Urothelium cell line (cell line): ENCODE data around the gene WDR88.
A peak's percentile ranks its signal among the peaks of the same experiment; 100 is the strongest.
"Not testable (repeated sequence)": the region's sequence is repeated elsewhere in the genome, so short reads cannot be mapped to it uniquely, and the experiment has no call there.

Source experiments
- DNase-seq: peaks from one replicate; pipeline ENCODE4 v3.0.0; 2011; ENCODE audit warnings: low spot score, mixed read lengths
- FAIRE-seq: peaks from 2 replicates; lab custom pipeline; 2011; peaks lifted over from hg19 to GRCh38; lab: Jason Lieb, UNC

WDR88 gene

DNA sequence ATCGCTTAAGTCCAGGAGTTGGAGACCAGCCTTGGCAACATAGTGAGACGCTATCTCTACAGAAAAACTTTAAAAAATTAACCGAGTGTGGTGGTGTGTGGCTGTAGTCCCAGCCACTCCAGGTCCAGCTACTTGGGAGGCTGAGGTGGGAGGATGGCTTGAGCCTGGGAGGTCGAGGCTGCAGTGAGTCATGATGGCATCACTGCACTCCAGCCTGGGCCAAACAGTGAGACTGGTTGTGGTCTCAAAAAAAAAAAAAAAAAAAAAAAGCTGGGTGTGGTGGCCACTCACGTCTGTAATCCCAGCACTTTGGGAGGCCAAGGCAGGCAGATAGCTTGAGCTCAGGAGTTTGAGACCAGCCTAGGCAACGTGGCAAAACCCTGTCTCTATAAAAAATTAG lies 34.1 kb downstream of the WDR88 start:
- DNase-seq = not testable (repeated sequence)

DNA sequence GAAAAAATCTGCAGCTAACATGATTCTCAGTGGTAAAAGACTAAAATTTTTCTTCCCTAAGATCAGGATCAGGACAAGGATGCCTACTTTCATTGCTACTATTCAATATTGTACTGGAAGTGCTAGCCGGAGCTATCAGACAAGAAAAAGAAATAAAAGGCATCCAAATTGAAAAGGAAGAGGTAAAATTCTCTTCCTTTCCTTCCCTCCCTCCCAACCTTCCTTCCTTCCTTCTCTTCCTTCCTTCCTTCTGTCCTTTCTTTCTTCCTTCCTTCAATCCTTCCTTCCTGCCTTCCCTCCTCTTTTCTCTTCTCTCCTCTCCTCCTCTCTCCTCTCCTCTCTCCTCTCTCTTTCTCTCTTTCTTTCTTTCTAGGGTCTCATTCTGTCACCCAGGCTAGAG lies 35.5 kb downstream of the WDR88 start:
- DNase-seq = no peak

More for the DNA sequence above, 34.1 kb downstream of the WDR88 start:
- FAIRE-seq = not testable (repeated sequence)

DNA sequence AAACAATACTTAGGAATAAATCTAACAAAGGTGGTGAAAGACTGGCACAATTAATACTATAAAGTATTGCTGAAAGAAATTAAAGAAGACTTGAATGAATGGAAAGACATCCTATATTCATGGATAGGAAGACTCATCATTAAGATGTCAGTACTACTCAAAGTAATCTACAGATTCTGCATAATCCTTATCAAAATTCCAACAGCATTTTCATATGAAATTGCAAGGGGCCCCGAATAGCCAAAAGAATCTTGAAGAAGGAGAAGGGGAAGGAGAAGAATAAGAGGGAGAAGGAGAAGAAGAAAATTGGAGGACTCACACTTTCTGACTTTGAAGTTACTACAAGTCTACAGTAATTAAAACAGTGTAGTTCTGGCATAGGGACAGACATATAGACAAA lies 36.6 kb downstream of the WDR88 start:
- FAIRE-seq (no peak), DNase-seq (no peak)

More for the DNA sequence above, 35.5 kb downstream of the WDR88 start:
- no peak for FAIRE-seq

DNA sequence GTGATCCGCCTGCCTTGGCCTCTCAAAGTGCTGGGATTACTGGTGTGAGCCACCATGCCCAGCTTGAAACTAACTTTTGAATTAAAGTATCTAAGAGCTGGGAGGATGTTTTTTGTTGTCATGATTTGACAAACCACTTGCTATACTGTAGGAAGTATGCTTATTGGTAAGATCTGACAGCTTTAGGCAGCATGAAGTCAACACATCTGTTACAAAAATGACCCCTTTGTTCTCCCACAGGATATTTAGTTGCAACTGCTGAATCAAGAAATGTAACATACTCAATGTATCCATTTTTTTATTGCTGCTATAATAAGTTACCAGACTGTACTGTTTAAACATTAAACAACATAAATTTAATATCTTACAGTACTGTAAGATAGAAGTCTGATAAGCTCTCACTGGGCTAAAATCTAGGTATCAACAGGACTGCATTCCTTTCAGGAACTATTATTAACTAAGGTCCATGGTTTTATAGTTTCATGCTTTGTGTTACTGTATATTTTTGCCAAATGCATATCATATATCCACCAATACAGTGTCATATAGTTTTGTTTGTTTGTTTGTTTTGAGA lies 39.4 kb downstream of the WDR88 start:
- DNase-seq (no peak), FAIRE-seq (no peak)

DNA sequence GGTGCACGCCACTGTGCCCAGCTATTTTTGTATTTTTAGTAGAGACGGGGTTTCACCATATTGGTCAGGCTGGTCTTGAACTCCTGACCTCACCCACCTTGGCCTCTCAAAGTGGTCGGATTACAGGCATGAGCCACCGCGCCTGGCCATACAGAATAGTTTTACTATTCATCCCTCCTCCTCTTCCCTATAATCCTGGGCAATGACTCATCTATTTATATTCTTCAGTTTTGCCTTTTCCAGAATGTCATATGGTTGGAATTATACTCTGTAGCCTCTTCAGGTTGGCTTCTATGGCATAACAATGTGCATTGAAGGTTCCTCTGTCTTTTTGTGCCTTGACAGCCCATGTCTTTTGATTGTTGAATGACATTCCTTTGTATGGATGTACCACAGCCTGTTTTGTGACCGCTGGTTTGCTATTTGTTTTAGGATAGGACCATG lies 40.0 kb downstream of the WDR88 start:
- DNase-seq (no peak), FAIRE-seq (no peak)

DNA sequence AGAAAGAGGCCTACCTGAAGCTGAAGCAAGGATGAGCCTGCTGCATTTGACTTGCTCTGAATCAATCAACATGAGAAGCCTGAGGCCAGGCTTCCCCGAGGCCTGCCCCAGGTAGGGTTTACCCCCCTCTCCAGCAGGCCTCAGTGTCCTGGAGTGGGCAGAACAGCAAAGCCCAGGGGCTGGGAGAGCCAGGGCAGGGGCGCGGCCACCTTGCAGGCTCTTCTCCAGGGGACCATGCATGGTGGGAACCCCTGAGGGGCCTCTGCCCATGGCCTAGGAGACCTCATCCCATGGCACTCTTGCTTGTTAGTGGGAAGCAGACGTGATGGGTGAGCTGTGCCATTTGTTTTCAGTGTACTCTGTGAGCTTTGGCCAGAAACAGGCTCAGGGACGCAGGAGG lies 42.3 kb downstream of the WDR88 start:
- DNase-seq (no peak), FAIRE-seq (no peak)

DNA sequence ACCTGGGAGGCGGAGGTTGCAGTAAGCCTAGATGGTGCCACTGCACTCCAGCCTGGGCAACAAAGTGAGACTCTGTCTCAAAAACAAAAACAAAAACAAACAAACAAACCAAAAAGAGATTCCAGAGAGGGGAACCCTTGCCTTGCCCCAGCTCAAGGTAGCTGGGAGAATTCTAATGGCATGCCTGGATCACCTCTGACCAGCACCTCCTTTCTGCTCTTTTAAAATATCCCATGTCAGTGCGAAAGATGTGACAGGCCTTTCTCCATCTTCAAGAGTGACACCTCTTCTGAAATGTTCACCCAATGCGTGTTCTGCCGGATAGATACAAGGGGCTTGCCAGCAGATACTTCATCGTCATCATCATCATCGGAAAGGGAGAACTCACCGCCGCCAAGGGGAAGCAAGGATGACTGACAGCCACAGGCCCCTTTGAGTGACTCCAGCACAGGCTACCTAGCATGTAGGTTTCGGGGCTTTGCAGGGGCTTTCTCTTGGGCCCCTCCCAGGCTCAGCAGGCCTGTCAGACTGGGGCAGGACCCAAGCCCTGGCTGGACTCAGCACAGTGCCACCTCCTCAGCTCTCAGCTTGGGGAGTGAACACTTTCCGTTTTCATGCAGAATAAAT lies 43.4 kb downstream of the WDR88 start:
- DNase-seq = no peak
- no peak for FAIRE-seq

DNA sequence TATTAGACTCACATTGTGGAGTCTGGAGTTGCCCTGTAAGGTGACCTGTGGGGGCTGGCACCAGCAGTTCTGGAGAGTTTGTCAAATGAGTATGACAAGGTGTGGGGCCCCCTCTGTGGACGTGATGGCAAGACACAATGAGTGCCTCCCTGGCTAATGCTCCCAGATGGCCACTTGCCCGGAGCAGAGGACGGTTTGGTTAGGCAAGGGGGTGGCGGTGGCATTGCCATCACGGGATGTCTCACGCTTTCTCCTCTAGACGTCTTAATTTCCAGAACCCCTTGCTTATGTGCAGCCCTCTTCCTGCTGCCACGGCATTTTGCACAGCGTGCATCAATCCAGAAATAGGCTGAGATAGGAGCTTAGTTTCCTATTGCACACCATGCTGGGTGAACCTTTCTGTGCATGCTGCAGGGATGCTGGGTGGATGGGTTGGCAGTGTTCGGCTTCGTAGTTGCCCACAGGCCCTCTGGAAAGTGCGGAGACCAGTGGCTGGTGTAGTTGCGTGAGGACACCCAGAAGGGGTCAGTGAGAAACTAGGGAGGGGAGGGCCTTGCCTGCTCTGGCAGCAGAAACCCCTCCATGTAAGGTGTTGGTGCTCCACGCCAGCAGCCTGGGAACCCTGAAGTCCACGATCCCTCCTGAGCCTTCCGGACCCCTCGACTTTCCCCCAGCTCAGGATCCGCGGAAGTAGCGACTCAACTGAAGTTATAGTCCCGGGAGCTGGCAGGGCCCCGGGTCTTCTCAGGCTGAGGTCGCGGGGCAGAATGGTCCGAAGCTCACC lies 44.2 kb downstream of the WDR88 start:
- DNase-seq (peak; percentile 36), FAIRE-seq (no peak)

DNA sequence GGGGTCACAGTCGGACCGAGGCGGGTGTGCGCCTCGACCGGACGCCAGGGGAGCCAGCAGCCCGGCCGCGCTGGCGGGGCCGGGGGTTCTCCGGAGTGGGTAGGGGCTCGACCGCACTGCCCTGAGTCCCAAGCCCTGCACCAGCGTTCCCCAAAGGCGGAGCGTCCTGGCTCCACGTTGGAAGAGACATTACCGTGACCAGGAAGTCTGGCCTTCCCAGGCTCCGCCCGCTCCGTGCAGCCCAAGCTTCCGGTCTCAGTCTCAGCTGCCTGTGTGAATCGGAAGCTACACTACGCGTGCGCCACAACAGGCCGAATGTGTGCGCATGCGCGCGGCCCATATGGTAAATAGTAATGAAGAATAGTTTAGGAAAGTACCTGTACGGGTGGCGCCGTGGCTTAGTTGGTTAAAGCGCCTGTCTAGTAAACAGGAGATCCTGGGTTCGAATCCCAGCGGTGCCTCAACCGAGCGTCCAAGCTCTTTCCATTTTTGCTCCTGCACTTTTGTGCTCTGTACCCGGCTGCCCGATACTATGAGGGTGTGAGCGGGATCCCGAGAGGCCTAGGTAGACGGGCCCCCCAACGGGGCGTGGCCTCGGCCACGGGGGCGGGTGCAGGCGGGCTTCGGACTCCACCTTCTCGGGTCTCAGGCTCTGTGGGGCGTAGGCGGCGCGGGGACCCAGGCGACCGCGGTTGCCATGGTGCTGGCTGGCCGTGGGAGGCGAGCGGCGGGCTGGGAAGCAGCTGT lies 44.9 kb downstream of the WDR88 start:
- DNase-seq = peak; percentile 97
- peak; percentile 81 for FAIRE-seq

DNA sequence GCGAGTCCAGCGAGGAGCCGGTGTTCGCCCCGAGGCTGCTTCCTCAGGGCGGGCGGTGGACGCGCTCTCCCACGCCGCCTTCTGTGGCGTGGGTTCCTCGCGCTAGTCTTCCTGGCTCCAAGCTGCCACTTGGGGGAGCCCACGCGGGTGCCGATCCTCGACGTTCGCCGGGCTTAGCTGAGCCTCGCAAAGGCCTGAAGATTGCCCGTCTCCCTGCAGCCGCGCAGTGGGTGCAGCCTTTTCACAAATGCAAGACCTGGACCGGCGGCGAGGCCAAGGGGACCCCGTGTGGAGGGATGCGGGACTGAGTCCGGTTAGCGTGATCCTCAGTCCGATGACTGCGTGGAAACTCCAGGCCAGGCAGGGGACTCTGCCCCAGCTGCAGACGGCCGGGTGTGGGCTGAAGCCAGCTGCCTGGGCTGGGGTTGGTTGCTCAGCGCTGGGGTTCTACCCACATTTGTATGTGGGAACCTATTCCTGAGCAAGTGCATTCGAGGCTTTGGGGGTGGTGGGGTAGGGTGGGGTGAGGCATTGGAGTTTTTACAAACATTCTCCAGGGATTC lies 45.6 kb downstream of the WDR88 start:
- DNase-seq (peak; percentile 48), FAIRE-seq (peak; percentile 35)

DNA sequence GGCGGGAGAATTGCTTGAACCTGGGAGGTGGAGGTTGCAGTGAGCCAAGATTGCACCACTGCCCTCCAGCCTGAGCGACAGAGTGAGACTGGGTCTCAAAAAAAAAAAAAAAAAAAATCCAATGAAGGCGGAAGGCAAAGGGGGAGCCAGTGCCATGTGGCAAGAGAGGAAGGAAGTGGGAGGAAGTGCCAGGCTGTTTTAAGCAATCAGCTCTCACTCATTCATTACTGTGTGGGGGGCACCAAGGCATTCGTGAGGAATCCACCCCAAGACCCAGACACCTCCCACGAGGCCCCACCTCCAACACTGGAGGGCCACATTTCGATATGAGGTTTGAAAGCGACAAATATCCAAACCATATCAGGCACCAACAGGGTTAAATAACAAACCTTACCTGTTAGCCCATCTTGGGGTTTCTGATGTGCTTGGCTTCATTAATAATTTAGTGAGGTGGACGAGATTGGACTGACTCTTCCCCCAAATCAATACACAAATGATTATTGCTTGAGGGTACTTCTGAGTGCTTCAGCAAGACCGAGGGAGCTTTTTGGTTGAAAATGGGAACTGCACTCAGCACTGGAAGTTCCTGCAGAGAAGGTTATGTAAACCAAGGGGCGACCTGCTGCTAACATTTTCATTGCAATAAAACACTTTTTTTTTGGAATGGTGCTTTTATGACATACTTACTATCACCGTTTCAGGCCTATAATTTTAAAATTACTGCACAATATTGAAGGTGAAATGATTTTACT lies 54.7 kb downstream of the WDR88 start:
- no peak for FAIRE-seq
- DNase-seq = no peak

DNA sequence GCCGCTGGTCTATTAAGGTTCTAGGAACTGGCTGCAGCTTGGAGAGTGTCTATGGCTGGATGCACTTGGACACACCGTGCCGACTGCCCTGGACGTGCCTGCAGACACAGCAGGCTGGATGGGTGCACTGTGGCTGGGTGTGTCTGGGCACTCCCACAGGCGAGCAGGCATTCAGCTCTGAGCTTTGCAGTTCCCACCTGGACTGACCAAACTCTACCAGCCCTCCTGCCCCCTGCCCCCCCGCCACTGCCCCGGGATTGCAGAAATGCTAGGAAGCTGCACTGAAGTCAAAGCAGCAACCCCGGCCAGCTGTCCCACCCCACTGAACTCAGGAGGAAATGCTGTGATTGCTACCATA lies 55.2 kb downstream of the WDR88 start:
- DNase-seq = no peak
- no peak for FAIRE-seq

DNA sequence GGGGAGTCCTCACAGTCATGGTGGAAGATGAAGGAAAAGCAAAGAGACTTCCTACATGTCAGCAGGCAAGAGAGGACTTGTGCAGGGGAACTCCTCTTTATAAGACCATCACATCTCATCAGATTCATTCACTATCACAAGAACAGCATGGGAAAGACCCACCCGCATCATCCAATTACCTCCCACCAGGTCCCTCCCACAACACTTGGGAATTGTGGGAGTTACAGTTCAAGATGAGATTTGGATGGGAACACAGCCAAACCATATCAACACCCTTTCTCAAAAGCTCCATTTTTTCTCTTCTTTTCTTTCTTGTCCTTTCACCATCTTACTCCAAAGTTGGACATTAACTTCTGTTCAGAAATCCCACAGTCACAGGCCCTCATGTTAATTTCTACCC lies 57.5 kb downstream of the WDR88 start:
- FAIRE-seq (no peak), DNase-seq (no peak)

DNA sequence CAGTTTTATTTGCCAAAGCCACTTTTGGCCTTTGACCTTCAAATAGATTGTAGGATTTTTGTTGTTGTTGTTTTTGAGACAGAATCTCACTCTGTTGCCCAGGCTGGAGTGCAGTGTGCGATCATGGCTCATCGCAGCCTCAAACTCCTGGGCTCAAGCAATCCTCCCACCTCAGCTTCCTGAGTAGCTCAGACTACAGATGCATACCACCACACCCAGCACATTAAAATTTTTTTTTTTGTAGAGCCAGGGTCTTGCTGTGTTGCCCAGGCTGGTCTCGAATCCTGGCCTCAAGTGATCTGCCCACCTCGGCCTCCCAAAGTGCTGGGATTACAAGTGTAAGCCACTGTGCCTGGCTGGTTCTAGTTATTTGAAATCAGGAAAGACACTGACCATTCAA lies 59.2 kb downstream of the WDR88 start:
- not testable (repeated sequence) for DNase-seq, FAIRE-seq

DNA sequence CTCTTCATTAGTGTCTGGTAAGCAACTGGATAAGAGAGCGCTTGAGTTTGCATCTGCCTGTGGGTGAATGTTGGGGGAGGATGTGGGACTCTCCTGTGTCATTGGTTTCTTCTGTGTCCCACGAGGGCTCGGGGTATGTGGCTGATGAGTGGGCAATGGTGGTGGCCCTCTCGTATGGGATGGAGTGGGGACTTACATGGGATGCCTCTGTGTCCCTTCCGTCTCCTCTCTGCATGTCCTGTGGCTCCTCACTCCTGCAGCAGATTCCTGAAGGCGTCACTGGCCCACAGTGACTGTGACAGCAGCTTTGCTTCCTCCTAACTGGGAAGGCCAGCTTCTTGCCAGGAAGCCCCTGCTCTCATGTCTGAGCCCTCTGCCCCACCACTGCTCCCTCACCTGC lies 59.6 kb downstream of the WDR88 start:
- DNase-seq (no peak), FAIRE-seq (no peak)

DNA sequence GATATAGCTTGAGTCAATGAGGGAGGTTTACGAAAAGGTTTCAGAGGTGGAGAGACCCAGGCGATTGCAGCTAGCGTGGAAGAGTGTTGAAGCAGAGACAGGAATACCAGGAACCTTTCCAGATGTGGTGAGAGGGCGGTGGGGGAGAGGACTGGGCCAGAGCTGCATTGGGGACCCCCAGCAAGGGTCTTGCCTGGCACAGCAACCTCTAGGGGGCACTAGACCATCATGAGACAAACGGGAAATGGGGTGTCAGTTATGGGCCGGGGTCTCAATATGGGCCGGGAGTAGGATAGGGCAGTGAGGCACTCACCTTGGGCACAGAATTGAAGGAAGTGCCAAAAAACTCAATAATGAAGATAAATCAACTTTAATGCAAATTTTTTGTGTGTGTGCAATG lies 60.1 kb downstream of the WDR88 start:
- no peak for FAIRE-seq
- DNase-seq = no peak

DNA sequence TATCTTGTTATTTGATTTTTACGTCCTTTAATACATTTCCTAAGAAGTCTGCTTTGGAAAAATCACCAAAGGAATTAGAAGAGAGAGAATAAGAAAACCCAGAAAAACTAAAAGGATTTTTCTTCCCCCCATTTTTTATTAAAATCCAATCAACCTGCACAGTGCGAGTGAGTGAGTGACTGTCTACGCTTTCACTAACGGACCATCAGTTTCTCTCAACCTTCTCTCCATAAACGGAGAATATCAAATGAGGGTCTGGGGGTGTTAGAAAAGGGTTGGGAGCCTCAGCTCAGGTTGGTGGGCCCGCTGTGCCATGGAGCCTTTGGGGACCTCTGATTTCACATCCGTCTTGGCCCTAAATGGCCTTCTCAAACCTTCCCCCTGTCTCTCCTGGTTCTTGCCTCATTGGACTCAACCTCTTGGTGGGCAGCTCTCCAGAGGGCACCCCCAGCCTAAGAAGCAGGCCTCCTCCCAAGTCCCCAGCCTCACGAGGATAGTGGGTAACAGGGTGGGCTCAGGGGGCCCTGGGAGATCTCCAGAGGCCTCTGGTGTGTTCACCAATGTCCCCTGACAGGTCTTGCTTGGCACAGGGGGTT lies 61.5 kb downstream of the WDR88 start:
- no peak for DNase-seq
- no peak for FAIRE-seq

DNA sequence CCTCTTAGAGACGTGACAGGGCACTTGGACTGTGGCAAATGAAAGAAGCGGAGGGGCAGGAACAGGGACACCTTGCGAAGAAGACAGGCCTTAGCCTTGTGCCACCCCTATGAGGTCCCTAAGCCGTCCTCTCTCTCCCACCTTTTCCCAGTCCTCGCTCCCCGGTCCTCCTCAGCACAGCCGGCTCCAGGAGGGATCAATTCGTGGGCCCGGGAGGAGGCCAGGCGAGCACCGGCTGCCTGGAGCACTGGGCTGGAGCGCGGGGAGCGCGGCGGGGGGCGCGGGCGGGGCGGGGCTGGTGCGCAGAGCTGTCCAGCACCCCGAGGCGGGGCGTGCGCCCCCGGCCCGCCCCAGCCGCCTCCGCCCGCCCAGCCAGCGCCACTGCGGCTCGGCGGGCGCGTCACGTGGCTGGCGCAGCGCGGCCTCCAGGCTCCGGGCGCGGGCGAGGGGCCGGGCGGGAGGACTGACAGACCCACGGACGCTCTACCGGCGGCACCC lies 62.0 kb downstream of the WDR88 start, which contains the start of gene LRP3:
LRP3 (plus strand) TSS at position 466 of the 498 bp plus-strand sequence. CDS start 456 bp downstream, outside the sequence.
- peak; percentile 66 for DNase-seq

DNA sequence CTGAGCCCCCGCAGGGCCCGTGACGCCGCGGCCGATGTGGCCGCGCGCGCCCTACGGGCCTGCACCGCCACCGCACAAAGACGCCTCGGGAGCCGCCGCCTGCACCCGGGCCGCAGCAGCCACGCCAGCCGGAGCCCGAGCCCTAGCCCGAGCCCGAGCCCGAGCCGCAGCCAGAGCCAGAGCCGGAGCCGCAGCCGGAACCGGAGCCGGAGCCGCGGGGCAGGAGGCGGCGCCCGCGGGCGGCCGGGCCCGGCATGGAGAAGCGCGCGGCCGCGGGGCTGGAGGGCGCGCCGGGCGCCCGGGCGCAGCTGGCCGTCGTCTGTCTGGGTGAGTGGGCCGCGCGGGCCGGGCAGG lies 62.6 kb downstream of the WDR88 start:
- FAIRE-seq = no peak
- DNase-seq = no peak

More for the DNA sequence above, 62.0 kb downstream of the WDR88 start, which contains the start of gene LRP3:
- FAIRE-seq = no peak
